Activated naive CD4-positive, alpha-beta T cell treated with anti-CD3 and anti-CD28 coated beads, Interleukin-2, amount 50 U/mL, for 24 hours (primary cell): ENCODE results near the gene IFITM2.
"Not testable (repeated sequence)": the region's sequence is repeated elsewhere in the genome, so short reads cannot be mapped to it uniquely, and the experiment has no call there.

ENCODE experiments used
- H3K27ac Mint-ChIP-seq: one replicate; pipeline ENCODE4 v1.8.0; 2021; ENCODE audit warnings: mild to moderate bottlenecking, mixed read lengths
- H3K27me3 Mint-ChIP-seq: one replicate; pipeline ENCODE4 v1.8.0; 2021; ENCODE audit warnings: mixed read lengths
- H3K36me3 Mint-ChIP-seq: one replicate; pipeline ENCODE4 v1.8.0; 2021; ENCODE audit warnings: mixed read lengths
- H3K4me1 Mint-ChIP-seq: one replicate; pipeline ENCODE4 v1.8.0; 2021; ENCODE audit warnings: mixed read lengths
- H3K4me3 Mint-ChIP-seq: one replicate; pipeline ENCODE4 v1.8.0; 2021; ENCODE audit warnings: mild to moderate bottlenecking, mixed read lengths
- H3K9me3 Mint-ChIP-seq: one replicate; pipeline ENCODE4 v1.8.0; 2021; ENCODE audit warnings: mixed read lengths

The IFITM2 gene

GRCh38 chr11:296171-297050 lies 11.2 kb upstream of the IFITM2 start:
- Mint-ChIP-seq H3K27ac (no peak overlapping the region), H3K4me3 (no peak overlapping the region), H3K36me3 (no peaks in the 10 kb centered on the region), H3K4me1 (peaks cover 31% of the 10 kb centered on the region), H3K27me3 (peaks cover 1% of the 10 kb centered on the region), H3K9me3 (no peaks in the 10 kb centered on the region)

- peaks cover 28% of the 10 kb centered on the region for H3K4me1 Mint-ChIP-seq
- no peak overlapping the region for H3K4me3 Mint-ChIP-seq
- H3K27ac Mint-ChIP-seq: peak overlapping the region; percentile 25
- peaks cover 1% of the 10 kb centered on the region for H3K27me3 Mint-ChIP-seq
- H3K36me3 Mint-ChIP-seq: no peaks in the 10 kb centered on the region
- H3K9me3 Mint-ChIP-seq: no peaks in the 10 kb centered on the region
These were observed 10.5 kb upstream of the IFITM2 start for GRCh38 chr11:297051-297585.

DNA sequence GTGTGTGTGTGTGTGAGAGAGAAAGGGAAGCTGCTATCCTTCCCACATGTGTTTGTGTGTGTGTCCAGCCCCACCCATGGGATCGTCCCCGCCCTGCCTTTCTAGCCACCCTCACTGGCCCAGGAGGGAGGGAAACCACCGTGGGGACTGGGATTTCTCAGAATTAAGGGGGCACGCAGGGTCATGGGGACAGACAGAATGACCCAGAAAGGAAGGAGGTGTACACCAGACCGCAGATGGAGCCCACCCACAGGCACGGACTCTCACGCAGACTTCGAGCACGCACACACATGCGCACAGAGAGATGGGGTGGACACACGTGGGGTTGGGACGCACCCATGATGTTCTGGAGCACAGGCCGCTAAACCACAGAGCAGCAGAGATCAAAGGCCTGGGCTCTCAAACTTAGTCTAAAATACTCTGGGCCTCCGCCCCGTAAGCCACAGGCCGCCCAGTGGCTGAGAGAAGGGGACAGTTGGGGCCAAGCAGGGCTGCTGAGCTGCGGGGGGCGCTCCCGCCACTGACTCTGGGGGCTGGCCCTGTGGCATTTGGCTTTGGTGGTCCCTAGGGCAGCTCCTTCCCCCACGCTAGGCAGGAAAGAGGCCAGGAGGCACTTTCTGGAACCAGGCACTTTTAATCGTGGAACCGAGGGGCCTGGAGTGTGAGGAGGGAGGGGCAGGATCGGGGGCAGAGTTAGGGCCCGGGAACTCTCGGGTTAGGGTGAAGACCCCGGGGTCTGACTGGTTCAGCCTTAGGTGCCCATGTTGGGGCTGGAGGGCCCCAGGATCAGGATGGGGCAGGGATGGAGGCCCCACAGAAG lies 9.8 kb upstream of the IFITM2 start:
- peak overlapping the region; percentile 25 for H3K27ac Mint-ChIP-seq
- peaks cover 1% of the 10 kb centered on the region for H3K27me3 Mint-ChIP-seq
- H3K4me1 Mint-ChIP-seq: peaks cover 29% of the 10 kb centered on the region
- H3K36me3 Mint-ChIP-seq: no peaks in the 10 kb centered on the region
- H3K9me3 Mint-ChIP-seq: no peaks in the 10 kb centered on the region
- H3K4me3 Mint-ChIP-seq: no peak overlapping the region

DNA sequence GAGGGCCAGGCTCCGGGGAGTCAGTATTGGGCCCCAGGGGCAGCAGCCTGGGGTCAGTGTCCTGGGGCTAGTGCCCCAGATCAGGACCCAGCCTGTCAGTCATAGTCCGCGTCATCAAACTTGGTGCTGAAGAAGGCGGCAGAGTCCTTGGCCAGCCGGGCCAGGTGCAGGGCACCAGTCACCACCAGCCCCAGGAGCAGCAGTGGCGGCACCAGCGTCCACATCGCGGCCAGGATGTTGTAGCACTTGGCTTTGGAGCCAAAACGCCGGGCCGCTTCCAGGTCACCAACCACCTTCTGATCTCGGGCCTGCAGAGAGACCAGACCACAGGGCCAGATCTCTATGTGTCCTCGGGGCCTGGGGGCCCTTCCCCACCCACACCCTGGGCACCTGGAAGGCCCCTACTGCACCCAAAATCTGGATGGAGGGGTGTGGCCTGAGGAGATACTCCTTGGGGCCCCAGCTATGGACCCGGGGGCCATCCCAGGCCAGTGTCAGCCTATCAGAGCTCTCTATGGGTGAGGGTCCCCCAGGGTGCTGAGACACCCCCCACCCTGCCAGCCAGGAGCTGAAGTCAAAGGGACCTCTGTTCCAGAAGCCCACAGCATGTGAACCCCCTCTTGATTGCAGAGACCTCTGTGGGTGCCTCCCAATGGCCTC lies 9.1 kb upstream of the IFITM2 start:
- Mint-ChIP-seq H3K27me3 (peaks cover 3% of the 10 kb centered on the region), H3K27ac (no peak overlapping the region), H3K4me1 (peaks cover 37% of the 10 kb centered on the region), H3K4me3 (no peak overlapping the region), H3K9me3 (no peaks in the 10 kb centered on the region), H3K36me3 (no peaks in the 10 kb centered on the region)

- Mint-ChIP-seq H3K9me3 (no peaks in the 10 kb centered on the region), H3K36me3 (no peaks in the 10 kb centered on the region), H3K4me3 (no peak within 1 kb of the TSS), H3K4me1 (peaks cover 40% of the 10 kb centered on the region), H3K27ac (no peak within 1 kb of the TSS), H3K27me3 (peaks cover 3% of the 10 kb centered on the region)
These were observed 8.3 kb upstream of the IFITM2 start, which contains the start of gene IFITM5 for GRCh38 chr11:299081-299891. Gene IFITM5, minus strand, starts transcription at chr11:299526. Its CDS starts 36 bp downstream, at chr11:299490.

DNA sequence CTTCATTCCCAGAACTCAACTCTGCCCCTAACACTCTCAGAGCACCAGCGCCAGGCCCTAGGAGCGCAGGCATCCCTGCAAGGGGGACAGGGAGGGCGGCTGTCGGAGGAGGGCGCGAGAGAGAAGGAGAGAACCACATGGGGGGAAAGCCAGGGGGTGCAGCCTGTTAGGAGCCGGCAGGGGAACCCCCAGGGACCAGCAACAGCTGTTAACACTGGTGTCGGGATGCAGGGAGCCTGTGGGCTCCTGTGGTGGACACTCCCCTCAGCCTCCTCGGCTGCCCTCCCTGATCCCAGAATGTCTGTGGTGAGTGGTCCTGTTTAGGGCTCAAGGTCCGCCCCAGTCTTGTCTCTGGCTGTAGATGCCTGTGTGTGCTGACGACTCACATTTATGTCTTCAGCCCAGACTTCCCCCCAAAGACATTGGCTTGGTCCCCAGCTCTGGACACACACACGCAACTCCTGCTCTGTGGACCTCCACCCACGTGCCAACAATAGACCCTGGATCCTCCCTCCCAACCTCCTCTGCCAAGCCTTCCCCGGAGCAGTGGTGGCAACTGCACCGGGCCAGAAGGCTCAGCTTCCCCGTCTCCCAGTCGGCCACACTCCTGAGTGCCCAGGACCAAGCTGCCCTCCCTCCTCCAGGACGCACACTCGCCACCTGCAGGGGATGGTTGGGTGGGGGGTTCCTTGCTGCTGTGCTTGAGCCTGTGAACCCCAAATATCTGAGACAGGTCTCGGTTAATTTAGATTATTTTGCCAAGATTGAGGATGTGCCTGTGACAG lies 7.5 kb upstream of the IFITM2 start:
- no peaks in the 10 kb centered on the region for H3K36me3 Mint-ChIP-seq
- H3K27ac Mint-ChIP-seq: no peak overlapping the region
- no peak overlapping the region for H3K4me3 Mint-ChIP-seq
- H3K9me3 Mint-ChIP-seq: no peaks in the 10 kb centered on the region
- H3K4me1 Mint-ChIP-seq: peaks cover 44% of the 10 kb centered on the region
- peaks cover 3% of the 10 kb centered on the region for H3K27me3 Mint-ChIP-seq

GRCh38 chr11:303363-303762 lies 4.3 kb upstream of the IFITM2 start:
- Mint-ChIP-seq H3K27me3 (peaks cover 3% of the 10 kb centered on the region), H3K9me3 (no peaks in the 10 kb centered on the region), H3K4me1 (peaks cover 54% of the 10 kb centered on the region), H3K27ac (no peak overlapping the region), H3K36me3 (no peaks in the 10 kb centered on the region), H3K4me3 (no peak overlapping the region)

- Mint-ChIP-seq H3K4me3 (no peak overlapping the region), H3K27me3 (peaks cover 3% of the 10 kb centered on the region), H3K9me3 (no peaks in the 10 kb centered on the region), H3K4me1 (peaks cover 55% of the 10 kb centered on the region), H3K27ac (no peak overlapping the region), H3K36me3 (no peaks in the 10 kb centered on the region)
These were observed 3.5 kb upstream of the IFITM2 start for GRCh38 chr11:304061-304506.

- Mint-ChIP-seq H3K36me3 (peaks cover 1% of the 10 kb centered on the region), H3K27me3 (peaks cover 3% of the 10 kb centered on the region), H3K9me3 (no peaks in the 10 kb centered on the region), H3K4me3 (no peak overlapping the region), H3K27ac (peak overlapping the region; percentile 14), H3K4me1 (peaks cover 60% of the 10 kb centered on the region)
These were observed 2.4 kb upstream of the IFITM2 start for GRCh38 chr11:304915-305843.

DNA sequence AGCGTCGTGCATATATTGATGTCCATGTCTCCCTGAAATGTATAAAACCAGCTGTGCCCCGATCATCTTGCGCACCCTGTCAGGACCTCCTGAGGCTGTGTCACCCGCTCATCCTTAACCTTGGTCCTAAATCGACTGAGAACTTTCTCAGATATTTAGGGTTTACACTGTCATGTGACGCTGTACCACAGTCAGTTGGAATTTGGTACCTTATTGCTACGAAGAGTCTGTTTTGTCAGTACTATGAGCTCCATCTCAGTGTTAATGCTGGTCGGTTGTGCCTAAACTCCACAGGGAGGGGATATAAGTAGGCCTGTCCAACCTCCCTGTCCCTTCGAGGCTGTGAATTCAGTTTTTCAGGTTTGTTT lies 1.8 kb upstream of the IFITM2 start:
- Mint-ChIP-seq H3K36me3 (peaks cover 1% of the 10 kb centered on the region), H3K4me3 (no peak overlapping the region), H3K27me3 (peaks cover 2% of the 10 kb centered on the region)

GRCh38 chr11:306645-307371 lies 808 bp upstream of the IFITM2 start:
- H3K27me3 Mint-ChIP-seq: peaks cover 2% of the 10 kb centered on the region
- H3K27ac Mint-ChIP-seq: peak overlapping the region; percentile 70
- H3K36me3 Mint-ChIP-seq: peaks cover 1% of the 10 kb centered on the region
- peak overlapping the region; percentile 26 for H3K4me3 Mint-ChIP-seq
- H3K4me1 Mint-ChIP-seq: peaks cover 52% of the 10 kb centered on the region
- H3K9me3 Mint-ChIP-seq: no peaks in the 10 kb centered on the region

More for the DNA sequence above, 1.8 kb upstream of the IFITM2 start:
- peak overlapping the region; percentile 14 for H3K27ac Mint-ChIP-seq
- H3K4me1 Mint-ChIP-seq: peaks cover 54% of the 10 kb centered on the region
- H3K9me3 Mint-ChIP-seq: no peaks in the 10 kb centered on the region

DNA sequence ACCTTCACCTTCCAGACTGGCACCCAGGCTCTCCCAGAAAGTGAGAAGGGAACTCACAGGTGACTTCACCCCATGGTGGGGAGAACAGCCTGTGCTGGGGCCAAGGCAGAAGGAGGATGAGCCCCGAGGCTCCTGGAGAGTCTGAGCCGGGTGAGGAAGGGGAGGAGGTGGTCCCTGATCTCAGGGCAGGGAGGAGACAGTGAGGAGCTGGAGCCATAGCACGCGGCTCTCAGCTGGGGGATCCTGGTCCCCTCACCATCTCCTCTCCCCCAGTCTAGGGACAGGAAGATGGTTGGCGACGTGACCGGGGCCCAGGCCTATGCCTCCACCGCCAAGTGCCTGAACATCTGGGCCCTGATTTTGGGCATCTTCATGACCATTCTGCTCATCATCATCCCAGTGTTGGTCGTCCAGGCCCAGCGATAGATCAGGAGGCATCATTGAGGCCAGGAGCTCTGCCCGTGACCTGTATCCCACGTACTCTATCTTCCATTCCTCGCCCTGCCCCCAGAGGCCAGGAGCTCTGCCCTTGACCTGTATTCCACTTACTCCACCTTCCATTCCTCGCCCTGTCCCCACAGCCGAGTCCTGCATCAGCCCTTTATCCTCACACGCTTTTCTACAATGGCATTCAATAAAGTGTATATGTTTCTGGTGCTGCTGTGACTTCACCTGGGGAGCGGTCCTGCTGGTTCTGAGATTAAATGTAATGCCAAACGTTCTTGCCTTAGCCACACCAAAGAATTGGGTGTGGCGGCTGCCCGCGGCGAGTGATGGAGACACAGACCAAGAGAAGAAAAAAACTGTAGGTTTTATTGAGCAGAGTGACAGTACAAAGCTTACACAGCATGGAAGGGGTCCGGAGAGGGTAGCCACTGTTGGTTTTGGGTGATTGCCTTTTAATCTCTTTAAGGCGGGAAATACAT lies 1.4 kb downstream of the IFITM2 start:
- not testable (repeated sequence) for H3K27me3 Mint-ChIP-seq, H3K9me3 Mint-ChIP-seq, H3K36me3 Mint-ChIP-seq
- Mint-ChIP-seq H3K4me3 (peak overlapping the region; percentile 94), H3K27ac (peak overlapping the region; percentile 99), H3K4me1 (peaks cover 54% of the 10 kb centered on the region)
